HG03432 (cell line): ENCODE measurements around the gene SMAD4.

Source experiments
- ATAC-seq: cut with Tn5 transposase; IDR thresholded peaks from one replicate; pipeline ENCODE4 v1.9.1; 2021; ENCODE audit warnings: mild to moderate bottlenecking, moderate library complexity; ENCODE audit not compliant: unreplicated experiment

The SMAD4 gene

DNA sequence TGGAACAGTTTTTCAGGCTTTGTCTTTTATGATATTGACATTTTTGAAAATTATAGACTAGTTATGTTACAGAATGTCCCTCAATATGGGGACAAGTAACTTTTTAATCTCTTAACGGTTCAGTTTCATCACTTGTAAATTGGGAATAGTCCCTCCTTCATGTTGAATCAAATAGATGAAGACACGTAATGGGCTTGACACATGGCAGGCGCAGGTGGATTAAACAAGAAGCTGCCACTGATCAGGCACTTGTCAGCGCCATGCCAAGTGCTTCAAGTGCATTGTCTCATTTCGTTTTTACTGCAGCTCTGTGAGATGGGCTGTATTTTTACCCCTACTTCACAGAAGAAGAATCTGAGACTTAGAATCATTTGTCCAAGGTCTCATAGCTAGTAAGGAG is 9.5 kb upstream of the SMAD4 start:
- no peak for ATAC-seq

DNA sequence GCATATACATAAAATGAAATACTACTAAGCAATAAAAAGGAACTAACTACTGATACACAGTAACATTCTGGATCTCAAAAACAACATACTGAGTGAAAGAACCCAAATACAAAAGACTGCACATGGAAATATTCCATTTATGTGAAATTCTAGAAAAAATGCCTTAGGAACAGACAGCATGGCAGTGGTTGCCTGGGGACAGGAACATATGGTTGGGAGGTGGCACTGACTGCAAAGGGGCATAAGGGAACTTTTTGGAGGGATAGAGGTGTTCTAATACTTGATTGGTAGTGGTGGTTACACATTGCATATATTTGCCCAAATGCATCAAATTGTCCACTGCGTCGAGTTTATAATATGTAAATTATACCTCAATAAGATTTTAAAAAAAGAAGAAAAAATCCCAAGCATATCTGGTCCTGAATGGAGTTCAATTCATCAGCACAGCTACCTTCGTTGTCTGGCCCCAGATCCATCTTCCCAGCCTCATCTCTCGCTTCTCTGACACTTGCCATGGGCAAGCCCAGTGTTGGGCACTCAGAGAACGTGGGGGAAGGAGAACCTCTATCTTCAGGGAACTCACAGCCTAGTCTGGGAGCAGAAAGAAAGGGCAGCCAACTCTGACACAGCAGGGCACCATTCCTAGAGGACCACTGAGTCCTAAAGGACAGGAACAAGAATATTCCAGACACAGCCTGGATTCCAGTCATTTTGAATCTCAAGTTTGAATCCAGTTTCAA is 8.6 kb upstream of the SMAD4 start:
- no peak for ATAC-seq

DNA sequence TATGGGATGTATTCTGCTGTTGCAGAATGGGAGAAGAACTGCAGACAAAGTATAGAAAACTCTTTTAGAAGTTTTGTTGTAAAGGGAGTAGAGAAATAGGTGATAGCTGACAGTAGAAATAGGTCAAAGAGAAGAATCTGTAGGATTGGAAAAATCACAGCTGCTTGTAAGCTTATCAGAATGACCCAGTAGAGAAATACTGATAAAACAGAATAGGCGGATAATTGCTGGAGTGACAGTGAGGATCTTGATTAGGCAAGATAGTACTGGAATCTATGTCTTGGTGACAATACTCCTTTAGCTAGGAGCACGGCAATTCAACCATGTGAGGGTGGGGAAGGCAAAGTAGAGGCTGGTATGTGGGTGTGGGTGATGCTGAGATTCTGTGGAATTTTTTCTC is 4.5 kb upstream of the SMAD4 start:
- ATAC-seq: no peak

DNA sequence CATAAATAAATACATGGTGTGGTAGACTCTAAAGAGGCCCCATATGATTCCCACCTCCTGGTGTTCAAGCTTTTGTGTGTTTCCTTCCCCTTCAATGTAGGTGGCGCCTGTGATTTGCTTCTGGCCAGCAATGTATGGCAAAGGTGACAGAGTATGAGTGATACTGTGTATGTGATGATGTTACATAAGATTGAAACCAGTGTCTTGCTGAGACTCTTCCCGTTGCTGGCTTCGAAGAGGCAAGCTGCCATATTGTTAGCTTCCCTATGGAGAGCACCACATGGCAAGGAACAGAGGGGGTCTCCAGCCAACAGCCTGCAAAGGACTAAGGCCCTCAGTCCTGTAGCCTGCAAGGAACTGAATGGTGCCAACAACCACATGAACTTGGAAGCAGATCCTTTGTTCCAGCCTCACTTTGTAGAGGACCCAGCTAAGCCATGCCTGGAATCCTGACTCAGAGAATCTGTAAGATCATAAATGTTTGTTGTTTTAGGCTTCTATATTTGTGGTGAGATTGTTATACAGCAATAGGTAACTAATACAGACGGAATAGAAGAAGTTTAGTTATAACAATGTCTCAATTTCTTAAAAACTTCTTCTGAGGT is 1.7 kb upstream of the SMAD4 start:
- ATAC-seq: peak; percentile 14

DNA sequence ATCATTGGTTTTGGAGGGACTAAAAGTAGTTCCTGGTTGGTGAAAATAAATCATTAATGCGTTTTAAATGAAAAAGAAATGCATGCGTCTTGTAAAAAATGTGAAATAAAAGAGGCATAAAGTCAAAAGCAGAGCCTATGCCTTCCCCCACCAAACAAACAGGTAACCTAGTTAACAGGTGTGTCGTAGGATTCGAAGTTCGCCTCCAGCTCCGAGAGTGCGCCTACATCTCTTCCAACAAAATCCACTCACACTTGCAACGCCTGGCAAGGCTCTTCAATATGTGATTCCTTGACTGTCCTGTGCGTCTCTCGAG is 677 bp upstream of the SMAD4 start:
- ATAC-seq: no peak

DNA sequence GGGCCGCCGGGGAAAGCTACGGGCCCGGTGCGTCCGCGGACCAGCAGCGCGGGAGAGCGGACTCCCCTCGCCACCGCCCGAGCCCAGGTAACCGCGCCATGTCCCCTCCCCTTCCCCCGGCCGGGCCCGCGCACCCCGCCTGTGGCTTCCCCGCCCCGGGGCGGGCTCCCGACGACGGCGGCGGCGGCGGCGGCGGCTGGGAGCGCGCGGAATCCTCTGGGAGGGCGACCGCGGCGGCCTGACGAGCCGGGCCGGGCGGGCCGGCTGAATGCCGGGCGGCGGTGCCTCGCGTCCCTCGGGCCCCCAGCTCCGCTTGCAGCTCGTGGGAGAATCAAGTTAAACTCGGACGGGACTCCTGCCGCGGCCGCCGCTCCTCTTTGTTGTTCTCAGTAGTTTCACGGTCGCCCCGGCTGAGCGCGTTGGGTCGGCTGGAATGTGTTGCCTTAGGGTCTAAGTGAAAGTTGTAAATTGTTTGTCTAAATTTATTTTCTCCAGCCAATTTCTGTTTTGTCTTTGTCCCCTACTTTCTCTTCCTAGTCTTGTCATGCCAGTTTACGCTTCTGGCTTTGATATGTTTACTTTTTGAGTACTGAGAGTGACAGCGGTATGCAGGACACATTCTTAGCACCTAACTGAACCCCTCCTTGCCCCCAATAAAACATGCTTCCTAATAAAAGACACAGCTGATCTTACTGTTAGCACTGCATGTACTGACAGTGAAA is 685 bp downstream of the SMAD4 start:
- ATAC-seq: peak; percentile 66

DNA sequence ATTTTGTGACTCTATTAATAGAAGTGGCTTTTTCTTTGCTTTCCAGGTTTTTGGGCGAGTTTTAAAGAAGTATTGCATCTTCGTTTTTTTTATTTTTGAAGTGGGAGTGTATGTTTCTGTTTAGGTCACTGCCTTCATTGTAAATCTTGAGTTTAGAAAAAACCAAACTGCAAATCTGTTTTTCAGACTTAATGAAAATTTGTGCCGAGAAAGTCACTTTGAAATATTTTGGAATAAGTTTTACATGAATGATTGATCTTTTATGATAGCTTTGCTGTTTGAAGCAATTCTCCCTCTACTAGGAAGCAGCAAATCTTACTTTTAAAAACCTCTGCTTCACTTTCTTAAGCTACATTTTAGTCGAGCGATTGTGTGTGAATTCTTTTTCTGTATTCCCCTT is 2.2 kb downstream of the SMAD4 start:
- ATAC-seq: no peak

DNA sequence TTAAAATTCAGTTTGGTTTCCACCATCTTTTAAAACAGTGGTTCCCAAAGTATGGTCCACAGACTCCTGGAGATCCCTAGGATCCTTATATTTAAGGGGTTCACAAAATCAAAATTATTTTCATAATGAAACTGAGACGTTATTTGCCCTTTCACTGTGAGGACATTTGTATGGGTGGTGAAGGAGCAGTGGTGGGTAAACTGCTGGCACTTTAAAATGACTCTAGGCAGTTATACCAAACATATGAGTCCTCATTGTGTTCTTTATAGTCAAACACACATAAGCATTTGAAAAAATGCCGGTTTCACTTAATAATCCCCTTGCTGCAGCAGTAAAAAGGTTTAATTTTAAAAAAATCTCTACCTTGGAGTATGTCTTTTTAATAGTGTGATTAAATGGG is 7.2 kb downstream of the SMAD4 start:
- no peak for ATAC-seq

DNA sequence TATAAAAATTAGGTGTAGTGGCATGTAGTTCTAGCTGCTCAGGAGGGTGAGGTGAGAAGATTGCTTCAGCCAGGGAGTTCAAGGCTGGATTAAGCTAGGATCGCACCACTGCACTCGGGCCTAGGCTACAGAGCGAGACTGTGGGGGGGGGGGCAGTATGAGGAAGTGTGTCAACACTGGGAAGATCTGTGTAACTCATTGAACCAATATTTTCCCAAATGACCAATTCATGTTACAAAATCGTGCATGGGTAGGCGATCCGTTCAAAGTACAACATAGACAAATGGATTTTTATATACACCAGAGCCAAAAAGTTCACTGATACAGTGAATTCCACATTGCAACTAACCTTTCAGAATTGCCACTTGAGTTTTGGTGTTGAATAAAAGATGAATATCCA is 8.1 kb downstream of the SMAD4 start:
- ATAC-seq: no peak

DNA sequence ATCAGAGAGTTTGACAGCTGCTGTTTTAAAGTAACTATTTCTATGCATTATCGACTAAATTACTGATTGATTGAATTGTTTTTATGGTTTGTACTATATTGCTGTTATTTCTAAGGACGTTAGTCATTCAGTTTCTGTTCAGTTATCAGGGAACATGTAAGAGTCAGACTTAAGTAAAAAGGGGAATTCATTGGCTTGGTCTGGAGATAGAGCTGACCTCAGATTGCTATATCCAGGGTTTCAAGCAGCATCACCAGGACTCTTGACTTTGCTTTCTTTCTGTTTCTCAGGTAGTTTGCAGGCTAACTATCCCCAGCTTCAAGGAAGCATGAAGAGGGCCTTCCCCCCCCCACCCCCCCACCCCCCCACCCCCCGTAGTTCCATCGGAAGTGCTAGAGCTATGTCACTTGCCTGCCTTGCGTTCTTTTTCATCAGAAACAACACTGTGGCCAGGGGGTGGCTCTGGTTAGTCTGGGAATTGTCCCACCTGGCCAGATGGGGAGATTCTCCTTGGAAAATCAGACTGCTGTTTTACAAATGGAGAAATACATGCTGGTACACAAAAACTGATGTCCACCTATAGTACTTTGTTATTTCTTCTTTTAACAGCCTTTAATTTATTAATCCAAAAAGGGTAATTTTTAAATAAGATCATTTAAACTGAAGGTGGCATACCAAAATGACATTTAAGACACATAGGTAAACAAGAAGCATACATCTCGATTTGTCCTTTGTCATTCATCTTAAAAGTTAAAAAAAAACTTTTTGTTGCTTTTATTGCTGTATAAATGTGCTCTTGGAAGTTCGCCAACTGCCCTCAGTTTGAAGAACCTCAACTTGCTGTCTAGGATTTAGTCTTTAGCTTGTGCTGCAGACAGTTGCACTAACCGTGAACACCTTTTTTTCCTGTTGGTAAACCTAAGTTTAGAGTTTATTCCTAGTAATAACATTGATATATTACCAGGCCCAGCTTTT is 9.4 kb downstream of the SMAD4 start:
- peak; percentile 57 for ATAC-seq

DNA sequence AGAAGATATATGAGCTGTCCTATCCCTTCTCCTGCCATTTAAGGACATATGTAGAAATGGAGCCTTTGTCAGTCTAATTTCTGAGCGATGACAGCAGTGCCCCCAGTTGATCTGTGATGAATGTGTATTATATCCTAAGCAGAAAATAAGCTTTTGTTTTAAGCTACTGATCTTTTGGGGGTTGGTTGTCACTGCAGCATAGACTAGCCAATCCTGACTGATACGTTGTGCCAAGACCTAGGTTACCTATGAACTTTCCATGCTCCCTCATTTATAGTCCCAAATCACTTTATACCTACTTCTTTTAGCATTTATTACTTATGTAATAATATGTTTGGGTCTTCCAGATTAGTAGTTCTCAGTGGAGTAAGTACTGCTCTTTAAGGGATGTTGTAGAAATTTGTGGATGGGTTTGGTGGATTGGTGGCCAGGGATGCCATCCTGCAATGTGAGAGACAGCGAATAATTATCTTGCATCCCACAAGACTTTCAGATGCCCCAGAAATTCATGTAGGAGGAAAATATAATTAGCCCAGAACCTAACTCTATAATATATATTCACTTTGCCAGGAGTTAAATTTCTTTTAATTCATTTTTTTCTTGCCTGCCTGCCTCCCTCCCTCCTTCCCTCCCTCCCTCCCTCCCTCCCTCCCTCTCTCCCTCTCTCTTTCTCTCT is 11.8 kb downstream of the SMAD4 start:
- ATAC-seq: no peak

DNA sequence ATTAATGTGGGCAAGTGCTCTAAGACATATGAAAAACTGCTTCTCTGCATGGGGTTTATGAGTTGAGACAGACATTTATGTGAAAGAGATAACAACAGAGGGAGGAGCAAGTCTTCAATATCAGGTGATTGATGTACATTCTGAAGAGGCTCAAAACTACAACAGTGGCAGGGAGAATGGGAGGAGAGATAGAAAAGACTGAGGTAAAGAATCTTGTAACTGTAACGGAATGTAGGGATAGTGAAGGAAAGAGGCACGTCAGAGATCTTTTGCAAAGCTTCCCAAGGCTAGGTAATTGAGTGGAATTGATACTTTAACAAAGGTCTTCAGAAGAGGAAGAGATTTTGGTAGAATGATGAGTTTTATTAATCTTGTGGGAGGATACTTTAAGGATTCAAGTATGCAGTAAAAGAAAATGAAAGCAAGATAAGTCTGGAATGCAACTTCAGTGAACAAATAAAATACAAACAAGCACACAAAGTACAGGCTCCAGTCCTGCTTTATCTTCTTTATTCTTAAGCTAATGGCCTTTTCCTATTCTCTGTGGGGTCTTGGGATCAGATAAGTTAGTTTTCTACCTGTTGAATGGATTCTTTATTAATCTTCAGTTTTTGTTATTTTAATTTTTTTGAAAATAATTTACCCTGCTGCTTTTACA is 15.0 kb downstream of the SMAD4 start:
- ATAC-seq: no peak

DNA sequence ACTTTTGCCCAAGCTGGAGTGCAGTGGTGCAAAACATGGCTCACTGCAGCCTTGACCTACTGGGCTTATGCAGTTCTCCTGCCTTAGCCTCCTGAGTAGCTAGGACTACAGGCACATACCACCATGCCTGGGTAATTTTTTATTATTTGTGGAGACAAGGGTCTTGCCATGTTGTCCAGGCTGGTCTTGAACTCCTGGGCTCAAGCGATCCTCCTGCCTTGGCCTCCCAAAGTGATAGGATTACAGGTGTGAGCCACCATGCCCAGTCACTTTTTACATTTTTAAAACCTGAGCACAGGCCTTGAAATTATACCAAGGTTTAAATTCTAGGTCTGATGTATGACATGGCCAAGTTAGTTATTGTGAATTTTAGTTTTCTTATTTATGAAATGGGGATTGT is 18.2 kb downstream of the SMAD4 start:
- no peak for ATAC-seq

DNA sequence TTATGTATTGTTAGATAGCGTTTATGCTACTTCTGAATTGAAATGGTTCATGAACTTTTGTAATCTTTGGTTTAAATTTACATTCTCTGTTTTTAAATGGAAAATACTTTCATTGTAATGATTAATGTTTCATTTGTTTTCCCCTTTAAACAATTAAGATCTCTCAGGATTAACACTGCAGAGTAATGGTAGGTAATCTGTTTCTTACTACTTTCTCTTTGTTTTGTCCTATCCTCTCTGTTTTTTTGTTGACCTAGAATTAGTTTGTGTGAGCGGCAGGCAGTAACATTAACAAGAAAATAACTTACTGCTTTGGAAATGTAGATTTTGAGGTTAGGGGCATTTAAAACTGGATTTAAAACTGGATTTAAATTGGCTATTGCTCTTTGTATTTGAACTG is 19.1 kb downstream of the SMAD4 start:
- ATAC-seq: no peak

DNA sequence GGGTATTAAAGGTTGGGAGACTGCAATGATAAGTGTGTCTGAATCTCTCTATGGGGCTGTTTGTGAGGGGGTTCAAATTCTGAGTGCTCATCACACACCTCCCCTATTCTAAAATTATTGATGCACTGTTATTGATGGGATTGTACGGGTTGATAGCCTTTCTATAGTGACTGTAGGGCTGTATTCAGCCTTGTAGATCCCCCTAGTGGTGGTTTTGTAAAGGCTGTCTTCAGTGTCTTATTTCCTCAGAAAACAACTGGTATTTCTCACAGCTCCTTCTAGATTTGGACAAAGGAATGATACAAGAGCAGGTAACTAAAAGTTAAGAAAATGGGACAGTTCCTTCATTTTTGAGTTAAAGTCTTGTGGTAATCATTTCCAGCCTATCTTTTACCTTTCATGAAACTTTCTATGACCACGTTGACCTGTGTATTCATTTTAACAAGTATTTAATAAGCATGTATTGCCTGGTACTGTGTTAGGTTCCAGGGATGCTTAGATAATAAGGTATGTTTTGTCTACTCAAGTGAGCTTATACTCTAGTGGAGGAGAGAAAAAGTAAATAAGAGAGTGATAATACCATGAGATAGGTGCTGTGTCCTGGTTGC is 21.2 kb downstream of the SMAD4 start:
- ATAC-seq: peak; percentile 86

DNA sequence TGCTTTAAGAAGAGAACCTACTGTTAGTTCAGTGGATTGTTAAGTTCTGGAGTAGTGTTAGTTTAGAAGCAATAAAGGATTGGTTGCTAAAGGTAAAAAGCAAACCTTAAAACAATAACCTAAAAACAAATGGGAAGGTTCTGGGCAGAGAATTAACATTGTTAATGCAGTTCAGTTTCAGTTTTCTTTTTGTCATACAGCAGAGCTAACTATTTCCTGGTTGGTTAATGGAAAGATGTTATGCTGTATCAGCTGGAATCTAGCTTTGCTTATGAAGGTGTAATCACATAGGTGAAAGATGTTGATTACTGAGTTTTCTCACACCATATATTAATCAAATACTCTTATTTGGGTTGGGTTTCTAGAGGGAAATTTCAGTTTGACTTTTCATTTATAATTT is 23.8 kb downstream of the SMAD4 start:
- peak; percentile 73 for ATAC-seq

DNA sequence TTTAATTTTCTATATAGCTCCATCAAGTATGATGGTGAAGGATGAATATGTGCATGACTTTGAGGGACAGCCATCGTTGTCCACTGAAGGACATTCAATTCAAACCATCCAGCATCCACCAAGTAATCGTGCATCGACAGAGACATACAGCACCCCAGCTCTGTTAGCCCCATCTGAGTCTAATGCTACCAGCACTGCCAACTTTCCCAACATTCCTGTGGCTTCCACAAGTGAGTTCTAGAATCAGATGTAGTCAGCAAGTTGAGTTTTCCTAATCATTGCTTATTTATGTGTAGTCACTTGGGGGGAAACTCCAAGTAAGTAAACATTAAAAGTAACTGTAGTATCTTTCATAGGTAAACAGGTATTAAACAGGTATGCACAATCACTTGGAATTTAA is 24.8 kb downstream of the SMAD4 start:
- no peak for ATAC-seq

DNA sequence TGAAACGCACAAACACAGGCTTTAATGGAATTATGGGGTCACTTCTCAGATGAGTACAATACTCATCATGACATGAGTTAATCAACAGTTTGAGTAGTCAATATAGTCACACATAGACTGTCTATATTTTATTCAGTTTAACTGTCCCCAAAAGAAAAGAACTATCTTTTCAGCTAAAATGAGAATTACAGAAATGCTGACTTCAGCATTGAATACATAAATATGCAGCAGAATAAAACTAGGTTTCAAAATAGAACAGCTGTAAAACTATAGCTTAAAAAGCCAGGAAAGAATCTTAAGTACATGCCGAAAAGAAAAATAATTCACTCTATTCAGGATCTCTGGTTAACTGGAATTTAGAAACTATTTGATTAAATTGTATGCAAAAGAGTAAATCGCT is 30.0 kb downstream of the SMAD4 start:
- no peak for ATAC-seq

DNA sequence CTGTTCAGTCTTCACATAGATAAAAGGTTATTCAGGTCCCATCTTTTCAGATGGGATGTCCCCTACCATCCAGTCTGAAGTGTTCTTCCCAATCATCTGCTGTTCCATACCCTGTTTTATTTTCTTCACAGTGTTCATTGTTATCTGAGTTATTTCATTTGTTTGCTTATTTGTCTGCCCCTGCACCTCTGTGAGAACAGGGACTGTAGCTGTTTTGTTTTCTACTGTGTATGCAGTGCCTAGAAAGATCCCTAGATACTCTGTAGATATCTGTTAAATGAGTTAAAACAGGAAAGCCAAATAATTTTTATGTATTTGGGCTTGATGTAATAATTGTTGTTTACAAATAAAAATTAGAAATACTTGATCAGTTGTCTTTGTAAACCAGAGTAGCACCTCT is 34.2 kb downstream of the SMAD4 start:
- ATAC-seq: no peak

DNA sequence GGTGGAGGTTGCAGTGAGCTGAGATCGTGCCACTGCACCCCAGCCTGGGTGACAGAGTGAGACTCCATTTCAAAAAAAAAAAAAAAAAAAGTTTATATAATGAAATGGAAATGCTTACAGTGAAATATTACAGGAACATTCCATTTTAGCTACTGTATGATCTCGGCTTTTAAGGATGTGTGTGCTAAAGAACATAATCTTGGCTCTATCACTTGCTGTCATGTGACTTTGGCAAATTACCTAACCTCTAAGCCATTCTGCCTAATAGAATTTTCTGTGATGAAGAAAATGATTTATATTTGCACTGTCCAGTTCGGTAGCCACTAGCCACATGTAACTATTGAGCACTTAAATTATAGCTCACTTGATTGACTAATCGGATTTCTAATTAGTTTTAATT is 36.3 kb downstream of the SMAD4 start:
- no peak for ATAC-seq
